ENCODE results near the gene GNG4.
"Not testable (repeated sequence)": the region's sequence is repeated elsewhere in the genome, so short reads cannot be mapped to it uniquely, and the experiment has no call there.

Gene GNG4

DNA sequence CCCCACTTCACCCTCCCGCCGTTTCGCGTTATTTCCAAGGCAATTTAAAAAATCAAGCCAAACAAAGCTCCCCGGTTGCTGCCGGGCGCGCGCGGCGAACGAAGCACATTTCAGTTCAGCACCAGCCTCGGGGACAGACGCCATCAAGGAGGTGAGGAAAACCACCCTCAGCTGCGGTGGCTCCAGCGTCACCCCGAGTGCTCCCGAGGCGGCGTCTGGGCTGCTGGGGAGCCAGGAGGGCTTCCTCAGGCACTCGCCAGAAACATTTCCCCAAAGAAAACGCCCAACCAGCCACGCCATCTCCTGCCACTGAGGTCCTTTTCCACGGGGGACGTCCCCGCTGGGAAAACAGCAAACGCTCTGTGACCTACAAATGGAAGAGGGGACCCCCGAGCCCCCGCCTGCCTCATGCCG is 623 bp downstream of the GNG4 start:
- DNase-seq: peak; percentile 66 to 72

DNA sequence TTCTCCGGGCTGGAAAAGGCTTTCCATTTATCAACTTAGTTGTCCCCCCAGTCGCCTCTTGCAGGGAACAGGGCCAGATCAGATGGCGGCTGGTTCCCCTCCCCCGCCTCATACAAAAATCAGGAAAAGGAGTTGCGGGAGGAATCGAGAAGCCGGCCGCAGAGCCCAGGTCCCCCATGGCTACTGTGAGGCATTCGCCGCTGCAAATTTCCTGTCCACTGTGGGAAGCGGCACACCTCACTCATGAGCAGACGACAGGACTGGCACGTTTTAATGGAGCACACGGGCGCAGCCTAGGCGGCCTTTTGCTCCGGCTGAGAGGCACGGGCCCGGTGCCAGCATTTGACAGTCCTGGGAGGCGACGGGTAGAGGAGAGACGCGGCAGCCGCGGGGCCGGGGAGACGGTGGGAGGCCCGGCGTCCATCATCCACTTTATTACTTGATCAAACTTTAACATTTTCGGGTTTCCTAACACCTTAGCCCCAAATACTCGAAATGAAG is 1.1 kb downstream of the GNG4 start:
- DNase-seq: no peak

DNA sequence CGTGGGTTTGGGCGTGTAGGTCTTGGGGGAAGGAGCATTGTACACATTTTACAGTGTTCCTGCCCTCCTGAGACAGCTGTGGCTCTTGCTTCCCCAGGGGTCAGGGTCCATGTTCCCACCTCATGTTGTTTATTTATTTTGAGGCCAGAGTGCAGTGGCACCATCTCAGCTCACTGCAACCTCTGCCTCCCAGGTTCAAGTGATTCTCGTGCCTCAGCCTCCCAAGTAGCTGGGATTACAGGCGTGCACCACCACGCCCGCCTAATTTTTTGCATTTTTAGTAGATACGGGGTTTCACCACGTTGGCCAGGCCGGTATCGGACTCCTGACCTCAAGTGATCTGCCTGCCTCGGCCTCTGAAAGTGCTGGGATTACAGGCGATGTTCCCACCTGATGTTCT is 2.0 kb downstream of the GNG4 start:
- not testable (repeated sequence) for DNase-seq

DNA sequence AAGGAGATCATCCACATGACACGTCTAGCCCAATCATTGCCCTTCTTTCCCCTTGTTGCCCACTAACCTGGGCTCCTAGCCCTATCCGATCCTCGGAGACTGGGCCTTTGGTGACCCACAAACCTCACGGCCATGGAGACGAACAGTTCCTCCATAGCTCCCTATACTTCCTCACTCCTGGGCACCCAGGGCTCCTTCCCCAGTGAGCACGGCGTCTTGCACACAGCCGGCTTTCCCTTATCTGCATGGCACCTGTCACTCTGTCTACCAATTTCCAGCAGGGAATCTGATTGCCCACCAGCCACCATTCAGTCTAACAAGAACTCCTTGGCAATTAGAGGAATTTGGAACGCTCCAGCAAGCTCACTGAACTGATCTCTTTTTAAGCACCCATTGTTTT is 3.1 kb downstream of the GNG4 start:
- DNase-seq: no peak

DNA sequence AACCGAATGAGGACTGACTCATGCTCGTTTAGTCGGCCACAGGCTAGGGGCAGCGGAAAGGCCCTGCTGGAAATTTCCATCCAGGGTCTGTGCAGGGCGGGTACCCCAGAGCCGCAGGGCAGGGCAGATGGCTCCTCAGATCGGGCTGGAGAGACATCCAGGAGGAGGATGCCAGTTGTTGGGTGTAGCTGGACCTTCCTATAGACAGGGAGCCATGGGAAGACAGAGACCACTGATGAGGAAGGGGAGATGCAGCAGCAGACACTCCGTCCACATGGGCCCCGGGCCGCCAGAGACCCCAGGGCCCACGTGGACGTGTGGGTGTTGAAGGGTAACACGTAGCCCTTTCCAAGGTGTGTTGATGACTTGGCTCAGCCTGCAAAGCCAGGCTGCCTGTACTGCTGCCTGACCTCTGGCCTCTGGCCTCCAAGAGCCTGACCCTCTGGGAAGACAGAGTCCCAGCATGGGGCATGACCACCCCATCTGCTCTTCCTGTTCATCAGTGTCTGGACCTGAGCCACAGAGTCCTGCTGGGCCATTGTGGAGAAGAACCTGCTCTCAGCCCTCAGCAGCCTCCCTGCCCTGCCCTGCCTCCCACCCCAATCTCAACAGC is 4.8 kb downstream of the GNG4 start:
- DNase-seq: no peak

DNA sequence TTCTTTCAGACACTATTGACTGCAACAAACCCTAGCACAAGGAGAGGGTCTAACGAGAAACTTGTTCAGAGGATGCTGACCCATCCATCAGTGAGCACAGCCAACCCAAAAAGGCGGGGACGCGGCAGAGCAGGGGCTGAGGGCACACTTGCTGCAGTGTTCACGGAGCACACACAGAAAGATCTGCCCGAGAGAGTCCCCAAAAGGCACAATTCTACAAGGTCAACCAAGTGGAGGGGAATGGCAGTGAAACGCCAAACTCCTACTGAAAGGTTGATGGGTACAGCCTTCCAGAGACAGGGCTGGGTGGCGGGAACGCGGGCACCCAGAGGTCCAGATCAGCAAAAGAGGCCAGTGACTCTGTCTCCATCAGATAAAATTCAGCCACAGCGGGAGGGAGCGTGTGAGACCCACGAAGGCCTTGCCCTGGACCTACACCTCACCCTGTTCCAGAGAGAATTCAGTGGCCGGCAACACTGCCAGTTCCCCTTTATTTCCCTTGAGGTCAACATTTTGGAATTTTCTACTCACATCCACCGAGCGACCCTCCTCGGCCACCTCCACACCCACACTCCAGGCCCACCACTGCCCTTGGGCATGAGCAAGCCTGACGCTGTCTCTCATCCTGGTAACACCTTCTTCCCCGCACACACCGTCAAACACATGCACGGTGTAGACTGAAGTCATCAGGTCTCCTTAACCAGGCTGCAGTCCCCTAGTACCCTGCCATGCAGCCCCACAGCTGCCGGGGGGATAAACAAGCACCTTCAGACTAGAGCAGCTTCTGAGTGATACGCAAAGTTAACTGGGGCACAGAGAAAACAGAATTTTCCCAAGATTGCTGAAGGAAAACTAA is 5.5 kb downstream of the GNG4 start:
- no peak for DNase-seq

DNA sequence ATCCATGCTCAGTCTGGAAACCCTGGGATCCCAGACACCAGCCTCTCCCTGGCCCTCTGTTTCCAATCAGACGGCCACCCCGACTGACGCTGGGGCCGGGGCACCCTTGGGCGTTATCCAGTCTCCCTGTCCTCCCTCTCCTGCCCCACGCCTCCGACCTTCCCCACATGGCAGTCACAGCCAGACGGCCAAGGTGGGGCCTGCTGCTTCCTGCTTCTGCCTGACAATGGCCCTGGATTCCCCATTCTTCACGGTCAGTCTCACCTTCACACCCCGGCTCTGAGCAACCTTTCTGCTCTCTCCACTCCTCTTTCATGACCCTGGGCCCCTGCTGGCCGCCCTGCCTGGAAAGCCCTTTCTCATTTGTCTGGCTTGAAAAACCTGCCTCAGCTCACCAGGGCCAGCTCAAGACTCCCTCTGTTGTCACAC is 6.6 kb downstream of the GNG4 start:
- no peak for DNase-seq

DNA sequence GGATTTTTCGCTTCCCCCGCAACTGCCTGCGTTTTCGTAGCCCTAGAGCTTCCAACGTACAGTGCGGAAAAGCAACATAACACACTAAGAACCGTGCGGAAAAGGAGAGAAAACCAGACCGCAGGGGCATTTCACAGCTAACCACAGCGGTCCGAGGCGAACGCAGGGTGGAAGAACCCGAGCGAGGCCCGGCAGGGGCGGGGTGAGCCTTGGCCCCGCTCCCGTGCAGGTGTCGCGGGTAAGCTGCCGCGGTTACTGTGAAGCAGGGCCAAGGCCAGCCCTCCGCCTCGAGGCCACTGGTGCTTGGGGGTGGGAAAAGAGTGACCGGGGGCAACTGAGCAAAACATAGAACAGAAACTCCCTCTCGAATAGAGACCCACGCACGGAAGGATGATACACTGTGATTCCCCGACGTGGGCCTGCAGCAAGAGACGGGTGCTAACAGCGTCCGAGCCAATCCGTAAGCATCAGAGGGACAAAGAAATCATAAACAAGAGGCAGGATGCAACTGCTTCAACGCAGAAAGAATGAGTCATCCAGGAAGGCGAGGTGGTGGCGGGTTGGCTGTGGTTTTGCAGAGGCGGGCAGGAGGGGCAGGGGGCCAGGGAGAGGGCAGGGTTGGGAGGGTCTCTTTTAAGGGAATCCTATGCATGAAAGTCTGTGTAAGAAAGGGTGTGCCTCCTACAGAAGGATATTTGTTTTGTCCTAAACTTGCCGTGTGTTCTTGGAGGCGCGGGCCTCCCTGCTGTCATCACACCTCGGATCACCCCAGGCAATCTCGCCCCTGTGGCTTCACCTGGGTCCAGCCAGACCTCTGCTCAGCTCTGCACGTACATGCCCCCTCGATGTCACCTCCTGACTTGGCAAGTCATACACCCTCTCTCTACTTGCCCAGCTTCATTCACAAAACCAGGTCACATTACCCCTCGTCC is 7.3 kb downstream of the GNG4 start:
- DNase-seq: peak; percentile 67 to 70

DNA sequence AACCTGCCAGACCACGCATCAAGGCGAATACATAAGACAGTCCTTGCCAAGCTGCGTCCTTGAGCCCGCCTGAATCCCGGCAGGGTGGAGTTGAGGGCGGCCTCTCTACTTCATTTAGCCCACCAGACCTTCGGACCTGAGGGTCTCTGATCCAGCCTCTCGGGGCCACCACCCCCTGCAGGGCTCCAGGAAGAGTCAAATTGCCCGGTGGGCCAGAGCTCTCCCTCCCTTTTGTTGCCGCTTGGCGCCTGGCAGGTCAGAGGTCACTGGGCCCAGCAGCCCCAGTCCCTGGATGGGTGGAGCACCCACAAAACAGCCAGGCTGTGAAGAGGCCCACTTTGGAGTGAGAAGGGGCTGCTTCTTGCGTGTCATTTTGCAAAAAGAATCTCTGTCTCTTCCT is 9.0 kb downstream of the GNG4 start:
- DNase-seq: no peak

DNA sequence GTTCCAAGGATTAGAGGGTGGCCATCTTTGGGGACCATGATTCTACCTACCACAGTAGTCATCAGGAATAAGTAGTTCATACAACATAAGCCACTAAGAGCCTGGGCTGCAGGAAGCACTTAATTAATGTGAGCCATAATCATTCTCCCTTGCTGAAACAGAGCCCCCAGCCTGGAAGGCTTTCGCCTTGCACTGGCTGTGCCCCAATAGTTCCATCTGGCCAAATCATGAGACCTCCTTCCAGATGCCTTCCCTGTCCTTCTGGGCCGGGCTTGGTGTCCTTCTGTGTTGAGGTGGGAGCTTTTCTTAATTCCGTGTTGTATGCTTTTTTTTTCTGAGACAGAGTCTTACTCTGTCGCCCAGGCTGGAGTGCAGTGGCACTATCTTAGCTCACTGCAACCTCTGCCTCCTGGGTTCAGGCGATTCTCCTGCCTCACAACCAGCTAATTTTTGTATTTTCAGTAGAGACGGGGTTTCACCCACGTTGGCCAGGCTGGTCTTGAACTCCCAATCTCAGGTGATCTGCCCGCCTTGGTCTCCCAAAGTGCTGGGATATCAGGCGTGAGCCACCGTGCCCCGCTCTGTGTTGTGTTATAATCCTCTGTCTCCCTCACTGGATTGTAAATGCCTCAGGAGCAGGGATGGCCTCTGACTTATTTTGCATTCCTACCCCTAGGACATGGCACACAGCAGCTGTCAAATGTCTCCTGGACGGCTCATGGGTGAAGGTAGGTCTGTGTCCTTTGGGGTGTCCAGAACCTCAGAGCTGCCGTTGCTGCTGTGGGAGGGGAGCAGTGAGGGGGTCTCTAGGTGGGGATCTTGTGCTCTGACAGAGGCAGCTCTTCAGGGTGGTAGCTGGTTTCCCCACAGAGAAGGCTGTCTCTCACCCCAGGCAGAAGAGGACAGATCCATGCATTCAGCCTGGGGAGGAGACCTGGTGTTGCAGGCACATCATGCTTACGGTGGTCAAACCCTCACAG is 10.1 kb downstream of the GNG4 start:
- DNase-seq: no peak

DNA sequence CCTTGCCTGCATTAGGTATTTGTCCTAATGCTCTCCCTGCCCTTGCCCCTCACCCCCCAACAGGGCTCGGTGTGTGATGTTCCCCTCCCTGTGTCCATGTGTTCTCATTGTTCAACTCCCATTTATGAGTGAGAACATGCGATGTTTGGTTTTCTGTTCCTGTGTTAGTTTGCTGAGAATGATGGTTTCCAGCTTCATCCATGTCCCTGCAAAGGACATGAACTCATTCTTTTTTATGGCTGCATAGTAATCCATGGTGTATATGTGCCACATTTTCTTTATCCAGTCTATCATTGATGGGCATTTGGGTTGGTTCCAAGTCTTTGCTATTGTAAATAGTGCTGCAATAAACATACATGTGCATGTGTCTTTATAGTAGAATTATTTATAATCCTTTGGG is 11.0 kb downstream of the GNG4 start:
- DNase-seq: not testable (repeated sequence)

DNA sequence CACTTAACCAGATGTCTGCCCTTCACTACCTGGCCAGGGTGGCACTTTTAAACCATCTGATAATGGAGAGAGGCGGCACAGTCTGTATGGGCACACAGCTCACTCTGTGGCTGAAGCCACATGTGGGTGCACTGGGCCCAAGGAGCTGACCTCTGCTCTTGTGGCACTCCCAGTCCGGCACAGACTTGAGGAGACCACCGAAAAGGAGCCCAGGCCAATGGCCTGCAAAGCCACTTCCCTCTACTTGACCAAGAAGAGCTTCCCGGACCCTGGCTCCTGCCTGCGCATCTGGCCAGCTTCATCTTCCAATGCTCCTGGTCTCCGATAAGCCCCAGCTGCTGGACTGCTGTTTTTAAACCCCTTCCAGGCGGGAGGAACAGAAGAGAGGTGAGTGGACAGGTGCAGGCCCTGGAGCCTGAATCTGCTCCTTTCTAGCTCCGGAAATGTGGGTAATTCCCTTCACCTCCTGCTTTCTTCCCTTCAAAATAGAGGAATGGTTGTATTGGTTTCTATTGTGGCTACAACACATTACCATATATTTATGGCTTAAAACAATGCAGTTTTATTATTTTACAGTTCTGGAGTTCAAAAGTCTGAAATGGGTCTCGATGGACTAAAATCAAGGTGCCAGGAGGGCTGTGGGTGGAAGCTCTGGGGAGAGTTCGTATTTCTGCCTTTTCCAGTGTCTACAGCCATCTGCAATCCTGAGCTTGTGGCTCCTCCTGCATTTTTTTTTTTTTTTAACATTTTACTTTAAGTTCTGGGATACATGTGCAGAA is 11.6 kb downstream of the GNG4 start:
- DNase-seq: no peak

DNA sequence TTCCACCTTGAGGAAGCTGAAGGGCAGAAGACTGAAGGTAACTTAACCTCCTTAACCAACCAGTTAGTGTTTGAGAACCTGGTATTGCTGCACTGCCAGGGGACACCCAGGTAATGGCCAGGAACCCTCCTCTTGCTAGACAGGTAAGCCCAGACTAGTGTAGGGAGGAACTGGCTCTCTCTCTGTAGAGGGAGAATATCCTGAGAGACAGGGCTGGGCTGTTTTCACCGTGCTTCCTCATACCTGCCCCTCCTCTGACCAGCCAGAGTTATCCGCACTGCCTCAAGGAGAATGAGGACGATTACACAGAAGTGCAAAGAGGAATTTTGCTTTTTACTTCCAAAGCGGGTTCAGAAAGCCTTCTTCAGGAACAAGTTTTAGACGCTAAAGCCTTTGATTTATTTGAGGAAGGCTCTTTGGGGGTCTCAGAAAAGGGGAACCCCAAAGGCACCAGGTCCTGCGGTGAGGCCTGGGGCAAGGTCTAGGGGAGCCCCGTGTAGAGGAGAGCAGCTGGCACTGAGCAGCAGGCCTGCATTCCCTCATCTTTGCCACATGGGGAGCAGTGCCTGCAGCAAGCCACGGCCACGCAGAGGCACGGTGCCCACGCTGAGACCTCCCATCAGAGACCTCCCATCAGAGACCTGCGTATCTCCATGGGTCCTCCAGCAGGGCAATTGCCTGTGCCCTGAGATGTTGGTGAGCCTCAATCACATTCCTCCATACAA is 13.5 kb downstream of the GNG4 start:
- no peak for DNase-seq

DNA sequence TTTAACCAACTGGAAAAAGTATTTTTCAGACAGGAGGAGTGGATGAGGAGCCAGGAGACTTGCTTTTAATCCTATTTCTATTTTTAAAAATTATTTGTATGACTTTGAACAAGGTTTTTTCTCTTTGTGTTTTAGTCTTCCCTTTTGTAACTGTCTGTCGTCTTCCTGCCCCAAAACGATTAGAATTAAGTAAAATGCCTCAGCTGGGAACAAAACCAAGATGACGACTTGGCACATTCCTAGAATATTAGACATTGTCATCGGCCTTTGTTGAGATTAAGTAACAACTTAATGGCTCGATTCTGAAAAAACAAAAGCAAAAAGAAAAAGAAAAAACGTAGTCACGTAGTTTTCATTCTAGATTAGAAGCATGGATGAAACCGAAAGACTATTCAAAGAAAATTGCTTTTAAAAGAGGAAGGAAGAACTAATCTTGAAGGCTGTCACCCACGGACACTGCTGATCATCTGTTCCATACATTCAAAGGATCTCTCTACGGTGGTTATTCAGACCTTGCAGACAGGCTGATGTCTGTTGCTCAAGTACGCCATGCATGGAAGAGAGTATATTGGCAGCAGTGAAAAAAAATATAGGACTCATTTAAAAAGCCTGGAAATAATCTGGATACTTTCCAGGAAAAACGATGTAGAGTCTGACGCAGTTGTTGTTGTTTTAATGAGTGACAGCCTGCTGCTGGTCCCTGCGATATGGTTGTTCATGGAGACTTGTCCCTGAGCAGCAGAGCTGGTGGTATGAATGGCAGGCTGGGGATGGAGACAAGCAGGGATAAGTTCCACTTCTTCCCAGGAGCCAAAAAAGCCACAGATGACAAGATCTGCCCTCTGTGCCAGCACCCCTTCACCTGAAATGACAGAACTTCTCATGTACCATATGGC is 16.8 kb downstream of the GNG4 start:
- no peak for DNase-seq

DNA sequence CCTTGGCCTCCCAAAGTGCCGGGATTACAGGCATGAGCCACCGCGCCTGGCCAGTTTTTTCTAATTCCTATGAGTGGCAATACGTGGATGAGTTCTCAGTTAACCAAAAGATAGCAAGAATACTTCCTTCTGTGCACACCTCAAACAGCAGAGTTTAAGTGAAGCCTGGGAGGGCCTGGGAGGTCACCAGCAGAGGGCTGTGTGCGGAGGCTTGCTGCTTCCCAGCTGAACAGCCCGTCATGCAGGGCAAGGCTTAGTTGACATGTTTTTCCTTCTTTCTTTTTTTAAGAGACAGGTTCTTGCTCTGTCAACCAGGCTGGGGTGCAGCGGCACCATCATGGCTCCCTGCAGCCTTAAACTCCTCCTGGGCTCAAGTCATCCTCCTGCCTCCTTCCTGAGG is 17.8 kb downstream of the GNG4 start:
- no peak for DNase-seq

DNA sequence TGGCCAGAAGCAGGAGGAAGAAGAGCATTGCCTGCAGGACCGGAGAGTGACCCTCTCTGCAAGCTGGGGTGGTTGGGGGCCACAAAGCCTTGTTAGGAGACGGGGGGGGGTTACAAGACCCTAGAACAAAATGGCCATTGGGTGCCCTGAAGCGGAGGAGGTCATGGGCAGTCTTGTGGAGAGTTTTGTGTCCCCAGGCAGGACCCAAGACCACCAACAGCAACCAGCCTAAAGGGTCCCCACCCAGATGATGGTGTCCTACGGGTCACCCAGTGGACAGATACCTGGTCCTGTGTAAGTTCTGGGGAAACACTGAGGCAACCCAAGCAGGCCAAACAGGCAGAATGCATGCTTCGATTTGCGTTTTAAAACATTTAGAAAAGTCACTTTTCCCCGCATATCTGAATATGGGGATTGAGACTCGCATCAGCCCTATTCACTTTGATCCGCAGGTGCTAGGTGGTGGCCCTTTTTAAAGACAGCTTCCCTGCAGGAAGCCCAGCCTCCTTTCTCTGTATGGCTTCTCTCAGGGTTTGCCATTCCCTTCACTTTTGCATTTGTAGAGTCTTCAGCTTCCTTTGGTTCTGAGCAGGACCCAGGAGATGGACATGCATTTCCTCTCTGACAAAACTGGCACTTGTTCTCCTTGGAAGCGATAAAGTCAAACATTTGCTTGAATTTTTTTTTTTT is 21.1 kb downstream of the GNG4 start:
- DNase-seq: no peak

DNA sequence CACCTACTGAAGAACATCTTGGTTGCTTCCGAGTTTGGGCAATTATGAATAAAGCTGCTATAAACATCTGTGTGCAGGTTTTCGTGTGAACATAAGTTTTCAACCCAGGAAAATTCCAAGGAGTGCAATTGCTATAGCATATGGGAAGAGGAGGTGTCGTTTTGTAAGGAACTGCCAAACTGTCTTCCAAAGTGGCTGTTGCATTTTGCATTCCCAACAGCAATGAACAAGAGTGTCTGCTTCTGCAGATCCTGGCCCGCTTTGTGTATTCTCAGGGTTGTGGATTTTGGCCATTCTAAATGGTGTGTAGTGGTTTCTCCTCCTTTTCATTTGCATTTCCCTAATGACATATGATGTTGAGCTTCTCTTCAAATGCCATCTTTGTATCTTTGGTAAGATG is 23.8 kb downstream of the GNG4 start:
- DNase-seq: no peak

DNA sequence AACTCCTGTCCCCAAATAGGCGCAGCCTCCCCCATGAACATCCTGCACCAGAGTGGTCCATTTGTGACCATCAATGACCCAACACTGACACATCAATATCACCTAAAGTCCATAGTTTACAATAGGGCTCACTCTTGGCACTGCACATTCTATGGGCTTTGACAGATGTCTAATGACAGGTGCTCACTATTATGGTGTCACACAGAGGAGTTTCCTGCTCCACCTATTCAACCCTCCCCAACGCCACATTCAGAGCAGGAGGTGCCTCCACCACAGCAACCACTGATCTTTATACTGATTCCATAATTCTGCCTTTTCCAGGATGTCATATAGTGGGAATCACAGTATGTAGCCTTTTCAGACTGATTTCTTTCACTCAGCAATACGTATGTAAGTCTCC is 24.2 kb downstream of the GNG4 start:
- no peak for DNase-seq
